ENCODE measurements around the gene SKA3. TPM values are rescaled to one million over a fixed set of nuclear protein-coding genes. Genes with fewer than 3 reads are reported as not detected.
"Not testable (repeated sequence)": the region's sequence is repeated elsewhere in the genome, so short reads cannot be mapped to it uniquely, and the experiment has no call there.

Gene SKA3
- polyA plus RNA-seq, 1 donor: 4.4 TPM

- DNase-seq (ENCODE audit: low read depth): no peak
These were observed 4.9 kb downstream of the SKA3 start for GRCh38 chr13:21171420-21171819.

GRCh38 chr13:21165606-21166005 lies 10.7 kb downstream of the SKA3 start:
- DNase-seq (ENCODE audit: low read depth): not testable (repeated sequence)

GRCh38 chr13:21164631-21165030 lies 11.7 kb downstream of the SKA3 start:
- no peak for DNase-seq (ENCODE audit: low read depth)

GRCh38 chr13:21152251-21152899 lies 24.0 kb downstream of the SKA3 start:
- DNase-seq (ENCODE audit: low read depth): no peak

GRCh38 chr13:21150013-21150412 lies 26.3 kb downstream of the SKA3 start:
- DNase-seq (ENCODE audit: low read depth): no peak

GRCh38 chr13:21149568-21149967 lies 26.8 kb downstream of the SKA3 start:
- DNase-seq (ENCODE audit: low read depth): no peak

GRCh38 chr13:21148557-21149258 lies 27.6 kb downstream of the SKA3 start:
- no peak for DNase-seq (ENCODE audit: low read depth)

- no peak for DNase-seq (ENCODE audit: low read depth)
These were observed 28.5 kb downstream of the SKA3 start for GRCh38 chr13:21147827-21148226.

GRCh38 chr13:21142766-21143165 lies 33.6 kb downstream of the SKA3 start:
- DNase-seq (ENCODE audit: low read depth): no peak

GRCh38 chr13:21139374-21139773 lies 37.0 kb downstream of the SKA3 start:
- no peak for DNase-seq (ENCODE audit: low read depth)

- no peak for DNase-seq (ENCODE audit: low read depth)
These were observed 37.8 kb downstream of the SKA3 start for GRCh38 chr13:21138561-21138960.

- no peak for DNase-seq (ENCODE audit: low read depth)
These were observed 38.7 kb downstream of the SKA3 start for GRCh38 chr13:21137696-21138095.

GRCh38 chr13:21135833-21136232 lies 40.5 kb downstream of the SKA3 start:
- not testable (repeated sequence) for DNase-seq (ENCODE audit: low read depth)

- DNase-seq (ENCODE audit: low read depth): no peak
These were observed 41.9 kb downstream of the SKA3 start for GRCh38 chr13:21134475-21134874.

- DNase-seq (ENCODE audit: low read depth): no peak
These were observed 43.3 kb downstream of the SKA3 start for GRCh38 chr13:21133077-21133476.

- no peak for DNase-seq (ENCODE audit: low read depth)
These were observed 46.2 kb downstream of the SKA3 start for GRCh38 chr13:21130116-21130515.

- no peak for DNase-seq (ENCODE audit: low read depth)
These were observed 51.5 kb downstream of the SKA3 start for GRCh38 chr13:21124852-21125251.

GRCh38 chr13:21123956-21124355 lies 52.4 kb downstream of the SKA3 start:
- DNase-seq (ENCODE audit: low read depth): no peak

GRCh38 chr13:21121616-21122015 lies 54.7 kb downstream of the SKA3 start:
- DNase-seq (ENCODE audit: low read depth): no peak

GRCh38 chr13:21120191-21120590 lies 56.2 kb downstream of the SKA3 start:
- DNase-seq (ENCODE audit: low read depth): no peak

- DNase-seq (ENCODE audit: low read depth): no peak
These were observed 56.8 kb downstream of the SKA3 start for GRCh38 chr13:21119526-21119925.

GRCh38 chr13:21118180-21118579 lies 58.2 kb downstream of the SKA3 start:
- DNase-seq (ENCODE audit: low read depth): no peak

GRCh38 chr13:21117104-21117809 lies 59.1 kb downstream of the SKA3 start:
- no peak for DNase-seq (ENCODE audit: low read depth)

Data from forelimb muscle (tissue), 1 donor.